Fibroblast of the aortic adventitia (primary cell): ENCODE results near the gene FOXP1. TPM values are rescaled to one million over a fixed set of nuclear protein-coding genes. Genes with fewer than 3 reads are reported as not detected.

Experiments
- DNase-seq: peaks from one replicate; pipeline ENCODE4 v3.0.0-alpha.2; 2010; ENCODE audit warnings: low read depth
- H3K4me3 ChIP-seq: 2 replicates; pipeline ENCODE4 v1.5.1; 2011; ENCODE audit warnings: low read depth, mild to moderate bottlenecking, control low read depth, low read length, moderate library complexity
- total RNA-seq: library from RNA; depleted of rRNA; stranded (reverse); fragments of >200 nt; gene quantifications from 2 replicates; pipeline ENCODE4 v1.2.3, GENCODE V29; 2012; ENCODE audit warnings: low replicate concordance
- TF ChIP-seq, protein P1 (sequence below): IDR thresholded peaks from 2 replicates; pipeline ENCODE4 v1.5.1; 2011; ENCODE audit warnings: mild to moderate bottlenecking, low read length, control low read depth, inconsistent platforms; ENCODE audit not compliant: insufficient read depth

The FOXP1 gene
- total RNA-seq, 1 donor, result 115 TPM

DNA sequence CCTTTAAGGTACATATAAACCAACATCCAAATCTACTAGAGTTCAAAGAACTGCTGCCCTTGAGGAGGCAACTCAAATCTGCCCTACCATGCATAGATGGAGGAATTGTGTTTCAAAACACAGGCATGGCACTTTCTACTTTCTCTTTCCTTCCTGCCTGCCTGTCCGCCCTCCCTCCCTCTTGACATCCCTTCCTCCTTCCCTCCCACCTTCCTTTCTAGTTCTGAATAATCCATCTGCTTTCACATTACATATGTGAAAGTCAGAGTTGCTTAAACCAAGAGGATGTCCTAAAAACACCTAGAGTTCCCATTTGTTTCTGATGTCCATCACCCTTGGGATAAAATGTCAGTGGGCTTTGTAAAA lies 537.6 kb downstream of the FOXP1 start:
- TF ChIP-seq, protein P1, sequence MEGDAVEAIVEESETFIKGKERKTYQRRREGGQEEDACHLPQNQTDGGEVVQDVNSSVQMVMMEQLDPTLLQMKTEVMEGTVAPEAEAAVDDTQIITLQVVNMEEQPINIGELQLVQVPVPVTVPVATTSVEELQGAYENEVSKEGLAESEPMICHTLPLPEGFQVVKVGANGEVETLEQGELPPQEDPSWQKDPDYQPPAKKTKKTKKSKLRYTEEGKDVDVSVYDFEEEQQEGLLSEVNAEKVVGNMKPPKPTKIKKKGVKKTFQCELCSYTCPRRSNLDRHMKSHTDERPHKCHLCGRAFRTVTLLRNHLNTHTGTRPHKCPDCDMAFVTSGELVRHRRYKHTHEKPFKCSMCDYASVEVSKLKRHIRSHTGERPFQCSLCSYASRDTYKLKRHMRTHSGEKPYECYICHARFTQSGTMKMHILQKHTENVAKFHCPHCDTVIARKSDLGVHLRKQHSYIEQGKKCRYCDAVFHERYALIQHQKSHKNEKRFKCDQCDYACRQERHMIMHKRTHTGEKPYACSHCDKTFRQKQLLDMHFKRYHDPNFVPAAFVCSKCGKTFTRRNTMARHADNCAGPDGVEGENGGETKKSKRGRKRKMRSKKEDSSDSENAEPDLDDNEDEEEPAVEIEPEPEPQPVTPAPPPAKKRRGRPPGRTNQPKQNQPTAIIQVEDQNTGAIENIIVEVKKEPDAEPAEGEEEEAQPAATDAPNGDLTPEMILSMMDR, result no peak
- no peak for DNase-seq
- no peak overlapping the region for H3K4me3 ChIP-seq

DNA sequence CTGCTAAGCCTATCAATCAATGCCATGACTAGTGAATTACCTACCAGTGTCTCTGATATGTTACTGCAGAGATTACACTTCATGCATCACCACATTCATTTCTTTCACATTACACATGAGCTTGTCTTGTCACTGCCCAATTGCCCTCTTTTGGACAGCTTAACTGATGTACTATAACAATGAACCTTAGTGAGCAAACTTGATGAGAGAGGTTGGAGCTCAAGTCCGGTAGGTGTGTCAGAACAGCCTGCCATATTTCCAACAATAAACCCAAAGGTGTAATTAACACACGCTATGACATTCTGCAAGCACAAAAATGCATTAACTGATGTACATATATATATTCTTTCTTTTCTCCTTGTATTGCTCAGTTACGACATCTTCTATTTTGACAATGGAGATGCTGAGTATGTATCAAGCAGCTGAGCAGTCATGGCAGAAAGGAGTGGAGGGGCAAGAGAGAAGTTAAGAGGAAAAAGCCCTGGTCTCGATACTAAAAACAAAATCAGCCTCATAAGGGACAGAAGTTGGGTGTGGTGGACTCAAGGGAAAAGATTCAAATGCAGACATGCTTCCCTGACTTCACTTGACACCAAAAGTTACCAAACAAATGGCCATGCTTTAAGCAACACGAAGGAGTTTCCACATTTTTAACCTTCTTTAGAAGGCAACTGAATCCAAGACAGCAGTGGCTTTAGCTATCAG lies 538.2 kb downstream of the FOXP1 start:
- DNase-seq, result no peak
- TF ChIP-seq, protein P1, result no peak
- H3K4me3 ChIP-seq, result no peak overlapping the region

DNA sequence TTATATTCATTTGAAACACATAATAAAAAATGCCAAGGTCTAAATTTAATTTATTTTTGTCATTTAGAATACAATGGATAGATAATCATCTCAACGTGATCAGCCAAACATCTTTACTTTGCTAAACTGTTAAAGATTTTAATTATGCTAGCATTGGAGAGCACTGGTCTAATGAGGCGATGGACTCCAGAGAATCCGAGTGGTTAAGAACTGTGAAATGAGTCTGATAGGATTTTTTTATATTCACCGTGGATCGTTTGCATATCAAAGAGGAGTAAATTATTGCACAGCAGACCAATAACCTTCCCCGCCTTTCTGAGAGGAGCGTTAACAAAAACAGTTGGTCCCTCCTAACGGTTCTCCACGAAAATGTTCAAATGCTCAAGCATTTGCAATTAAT lies 540.8 kb downstream of the FOXP1 start:
- H3K4me3 ChIP-seq, result no peak overlapping the region
- TF ChIP-seq, protein P1, result no peak

DNA sequence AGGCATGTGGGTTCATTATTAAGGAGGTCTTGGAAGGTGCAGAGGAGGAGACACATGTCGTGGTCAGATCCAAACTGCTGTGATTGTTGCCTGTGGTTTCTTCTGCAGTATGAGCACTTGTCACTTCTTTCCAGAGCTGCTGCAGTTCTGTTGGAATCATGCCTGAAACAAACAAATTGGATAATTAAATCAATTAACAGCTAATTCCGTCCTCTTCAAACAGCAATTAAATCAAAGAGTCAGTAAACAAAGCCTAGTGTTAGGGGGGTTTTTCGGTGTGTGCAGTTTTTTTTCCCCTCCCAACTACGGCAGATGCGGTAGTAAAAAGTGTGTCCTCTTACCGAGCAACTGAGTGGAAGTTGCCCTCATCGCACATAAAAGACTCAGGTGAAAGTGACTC lies 542.2 kb downstream of the FOXP1 start:
- TF ChIP-seq, protein P1, result no peak
- DNase-seq, result no peak

More for the DNA sequence above, 540.8 kb downstream of the FOXP1 start:
- DNase-seq, result no peak

DNA sequence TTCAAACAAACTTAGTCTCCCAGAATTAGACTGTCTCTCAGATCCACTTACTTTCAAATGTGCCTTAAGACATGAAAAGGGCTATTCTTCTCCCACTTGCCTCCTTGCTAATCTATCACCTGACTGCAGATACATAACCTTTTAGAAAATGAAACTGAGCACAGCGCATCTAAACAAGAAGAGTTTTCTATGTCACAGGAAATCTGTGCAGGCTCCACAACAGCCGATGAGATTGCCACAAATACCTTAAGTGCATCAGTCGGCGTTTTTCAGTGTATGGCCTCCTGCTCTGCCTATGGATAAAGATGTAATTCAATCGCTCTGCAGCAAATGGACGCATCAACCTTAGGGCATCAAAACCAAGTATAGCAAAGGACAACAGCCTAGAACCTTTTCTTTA lies 544.2 kb downstream of the FOXP1 start:
- H3K4me3 ChIP-seq, result no peak overlapping the region
- TF ChIP-seq, protein P1, result no peak
- DNase-seq, result no peak

More for the DNA sequence above, 542.2 kb downstream of the FOXP1 start:
- no peak overlapping the region for H3K4me3 ChIP-seq

DNA sequence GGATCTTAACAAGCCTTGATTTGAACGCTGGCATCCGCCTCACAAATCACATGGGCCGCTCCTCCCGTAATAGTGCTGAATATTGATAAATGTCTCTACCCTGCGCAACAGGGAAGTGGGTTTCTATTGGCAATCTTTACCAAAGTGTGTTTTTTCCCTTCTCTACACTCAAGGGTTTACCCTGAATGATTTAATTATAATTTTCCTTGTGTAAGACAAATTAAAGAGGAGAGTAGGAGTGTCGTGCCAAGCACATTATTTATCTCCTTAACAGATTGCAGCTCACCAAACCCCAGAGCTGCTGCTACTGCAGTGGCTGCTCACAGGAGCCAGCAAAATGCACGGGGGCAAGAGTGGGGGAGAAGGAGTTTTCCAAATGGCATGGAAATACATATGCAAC lies 545.8 kb downstream of the FOXP1 start:
- no peak overlapping the region for H3K4me3 ChIP-seq
- no peak for DNase-seq
- TF ChIP-seq, protein P1, result no peak

DNA sequence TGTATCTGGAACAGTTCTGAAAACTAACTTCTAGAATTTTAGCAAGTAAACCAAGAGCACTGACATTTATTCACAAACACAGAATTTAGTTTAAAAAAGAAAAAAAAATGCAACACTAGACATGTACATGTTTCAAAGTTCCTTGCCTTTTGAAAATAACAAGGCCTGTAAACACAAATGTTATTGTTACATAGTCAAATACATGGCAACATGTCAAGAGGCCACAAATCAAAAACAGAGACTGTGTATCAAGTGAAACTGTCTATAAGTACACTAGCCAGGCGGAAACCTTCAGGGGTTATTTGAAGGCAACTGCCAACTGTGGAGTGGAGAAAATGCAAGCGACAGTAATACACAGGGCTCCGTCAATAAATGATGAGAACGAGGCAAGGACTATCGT lies 547.6 kb downstream of the FOXP1 start:
- DNase-seq, result no peak

More for the DNA sequence above, 547.6 kb downstream of the FOXP1 start:
- no peak overlapping the region for H3K4me3 ChIP-seq
- TF ChIP-seq, protein P1, result no peak
